H1 (cell line): ENCODE results near the gene SCARB2. TPM values are rescaled to one million over a fixed set of nuclear protein-coding genes. Genes with fewer than 3 reads are reported as not detected.

Source experiments
- CTCF ChIA-PET: fragments of 300-600 bp; sonication (Branson Sonifier 250); formaldehyde crosslinking; loops from one replicate; lab custom pipeline; 2021; ENCODE audit not compliant: partially characterized antibody; lab: Charles Lee
- POLR2A ChIA-PET: fragments of 300-600 bp; sonication (Branson Sonifier 250); formaldehyde crosslinking; loops from one replicate; lab custom pipeline; 2021; ENCODE audit warnings: inconsistent platforms; ENCODE audit not compliant: partially characterized antibody; lab: Charles Lee
- DNase-seq, 2 experiments: peaks; one replicate each; pipeline versions ENCODE4 v3.0.0 to v3.0.0-alpha.2; 2010 to 2022; ENCODE audit warnings: low spot score in 2 of 2, low read depth in 1 of 2, mixed read lengths in 1 of 2
- FAIRE-seq: peaks from 2 replicates; lab custom pipeline; 2011; peaks lifted over from hg19 to GRCh38; lab: Jason Lieb, UNC
- H2AFZ ChIP-seq: 2 replicates; pipeline ENCODE4 v1.8.1; 2012; ENCODE audit warnings: low read length, inconsistent platforms
- H2AK5ac ChIP-seq: 2 replicates; pipeline ENCODE4 v1.6.1; 2013; ENCODE audit warnings: low read depth, low read length
- H2BK120ac ChIP-seq: replicated peaks from 2 replicates; pipeline ENCODE3; 2013; ENCODE audit warnings: low read depth, low read length, inconsistent platforms
- H2BK12ac ChIP-seq: 2 replicates; pipeline ENCODE4 v1.6.1; 2013; ENCODE audit warnings: low read depth, low read length
- H2BK15ac ChIP-seq: 2 replicates; pipeline ENCODE4 v1.6.1; 2013; ENCODE audit warnings: low read length
- H2BK20ac ChIP-seq: 2 replicates; pipeline ENCODE4 v1.6.1; 2013; ENCODE audit warnings: low read length
- H2BK5ac ChIP-seq: 2 replicates; pipeline ENCODE4 v1.6.1; 2013; ENCODE audit warnings: low read depth, low read length
- H3K14ac ChIP-seq: 2 replicates; pipeline ENCODE4 v1.6.1; 2013; ENCODE audit warnings: inconsistent platforms; ENCODE audit not compliant: insufficient read length
- H3K18ac ChIP-seq: 2 replicates; pipeline ENCODE4 v1.6.1; 2013; ENCODE audit warnings: low read length; ENCODE audit errors: extremely low read depth
- H3K23ac ChIP-seq: 2 replicates; pipeline ENCODE4 v1.6.1; 2013; ENCODE audit warnings: inconsistent platforms; ENCODE audit not compliant: insufficient read length
- H3K23me2 ChIP-seq: 2 replicates; pipeline ENCODE4 v1.6.1; 2013; ENCODE audit warnings: low read depth, low read length
- H3K27ac ChIP-seq: 2 replicates; pipeline ENCODE4 v1.6.1; 2011; ENCODE audit warnings: low read depth, low read length, inconsistent platforms
- H3K27me3 ChIP-seq, 4 experiments: replicated peaks in 1 of 4; 1 replicate in 1 of 4; 2 replicates in 3 of 4; pipeline versions ENCODE4 v1.6.1 to v1.8.1; 2011 to 2013; ENCODE audit warnings: low read length in 3 of 4, mild to moderate bottlenecking in 3 of 4, inconsistent platforms in 2 of 4, mixed read lengths in 2 of 4, moderate library complexity in 1 of 4; ENCODE audit not compliant: control insufficient read depth in 3 of 4, insufficient read depth in 3 of 4; ENCODE audit errors: extremely low read depth in 1 of 4
- H3K36me3 ChIP-seq, 4 experiments: 2 replicates each; pipeline versions ENCODE4 v1.6.1 to v1.8.1; 2011 to 2013; ENCODE audit warnings: mild to moderate bottlenecking in 4 of 4, low read length in 3 of 4, moderate library complexity in 2 of 4, control low read depth in 1 of 4, inconsistent platforms in 1 of 4; ENCODE audit not compliant: insufficient read depth in 4 of 4, control insufficient read depth in 2 of 4
- H3K4ac ChIP-seq: replicated peaks from 2 replicates; pipeline ENCODE3; 2013; ENCODE audit warnings: low read length, low read depth, mixed read lengths, inconsistent platforms; ENCODE audit not compliant: insufficient read length
- H3K4me1 ChIP-seq, 4 experiments: replicated peaks in 1 of 4; 1 replicate in 1 of 4; 2 replicates in 3 of 4; pipeline versions ENCODE4 v1.6.1 to v1.8.1; 2011 to 2013; ENCODE audit warnings: low read length in 3 of 4, inconsistent platforms in 2 of 4, mixed read lengths in 1 of 4; ENCODE audit not compliant: insufficient read depth in 4 of 4, control insufficient read depth in 3 of 4
- H3K4me2 ChIP-seq, 2 experiments: 2 replicates each; pipeline versions ENCODE4 v1.6.1 to v1.8.1; 2011 to 2013; ENCODE audit warnings: low read depth in 2 of 2, low read length in 2 of 2, control low read depth in 1 of 2, inconsistent platforms in 1 of 2, mild to moderate bottlenecking in 1 of 2; ENCODE audit not compliant: insufficient read depth in 1 of 2
- H3K4me3 ChIP-seq, 4 experiments: fragments of 200-600, 300-600 bp in 1 of 4; sonication (generic), shearing (Covaris generic), sonication (Bioruptor Twin) in 1 of 4; 2 replicates each; pipeline versions ENCODE4 v1.5.1 to v1.8.1; 2011 to 2016; ENCODE audit warnings: low read length in 4 of 4, low read depth in 3 of 4, control low read depth in 2 of 4, inconsistent platforms in 2 of 4, mild to moderate bottlenecking in 2 of 4, mixed read lengths in 1 of 4, moderate library complexity in 1 of 4; ENCODE audit not compliant: insufficient read depth in 2 of 4; ENCODE audit errors: extremely low read depth in 1 of 4
- H3K56ac ChIP-seq: replicated peaks from 2 replicates; pipeline ENCODE3; 2013; ENCODE audit warnings: low read depth, mild to moderate bottlenecking, mixed read lengths, low read length, inconsistent platforms; ENCODE audit not compliant: insufficient read length
- H3K79me1 ChIP-seq: 2 replicates; pipeline ENCODE4 v1.6.1; 2013; ENCODE audit warnings: low read depth, low read length, control low read depth
- H3K79me2 ChIP-seq, 2 experiments: 2 replicates each; pipeline versions ENCODE4 v1.6.1 to v1.8.1; 2012 to 2013; ENCODE audit warnings: low read length in 2 of 2, mild to moderate bottlenecking in 2 of 2, inconsistent platforms in 1 of 2; ENCODE audit not compliant: insufficient read depth in 2 of 2, control insufficient read depth in 1 of 2
- H3K9ac ChIP-seq, 4 experiments: replicated peaks in 1 of 4; 1 replicate in 1 of 4; 2 replicates in 3 of 4; pipeline versions ENCODE4 v1.6.1 to v1.8.1; 2011 to 2013; ENCODE audit warnings: low read depth in 3 of 4, low read length in 3 of 4, control low read depth in 2 of 4, mild to moderate bottlenecking in 2 of 4, moderate library complexity in 2 of 4, inconsistent platforms in 1 of 4; ENCODE audit errors: extremely low read depth in 1 of 4
- H3K9me3 ChIP-seq, 2 experiments: 2 replicates each; pipeline versions ENCODE4 v1.6.1 to v1.8.1; 2012 to 2013; ENCODE audit warnings: mild to moderate bottlenecking in 2 of 2, moderate library complexity in 2 of 2, control low read depth in 1 of 2, inconsistent platforms in 1 of 2, low read depth in 1 of 2, low read length in 1 of 2, mixed read lengths in 1 of 2; ENCODE audit not compliant: insufficient read depth in 2 of 2
- H4K20me1 ChIP-seq, 2 experiments: replicated peaks in 1 of 2; 2 replicates each; pipeline versions ENCODE3 to v1.8.1; 2011 to 2013; ENCODE audit warnings: inconsistent platforms in 2 of 2, low read length in 2 of 2, mild to moderate bottlenecking in 1 of 2; ENCODE audit not compliant: insufficient read depth in 2 of 2, control insufficient read depth in 1 of 2
- H4K5ac ChIP-seq: 2 replicates; pipeline ENCODE4 v1.6.1; 2013; ENCODE audit warnings: low read length, low read depth, mixed read lengths, inconsistent platforms; ENCODE audit not compliant: insufficient read length
- H4K8ac ChIP-seq: 2 replicates; pipeline ENCODE4 v1.8.0; 2013; ENCODE audit warnings: mild to moderate bottlenecking, moderate library complexity, low read length, inconsistent platforms; ENCODE audit not compliant: insufficient read depth; ENCODE audit errors: extremely low read depth
- H4K91ac ChIP-seq: replicated peaks from 2 replicates; pipeline ENCODE3; 2013; ENCODE audit warnings: low read length, mixed read lengths, inconsistent platforms; ENCODE audit not compliant: insufficient read length
- CEBPB ChIP-seq: IDR thresholded peaks from 2 replicates; pipeline ENCODE4 v1.6.1; 2012; ENCODE audit warnings: low read depth, low read length
- CTCF ChIP-seq, 3 experiments: IDR thresholded peaks; 1 replicate in 2 of 3; 2 replicates in 1 of 3; pipeline versions ENCODE4 v1.5.1 to v1.6.1; 2011; ENCODE audit warnings: low read length in 3 of 3, mild to moderate bottlenecking in 3 of 3, inconsistent platforms in 2 of 3, low read depth in 1 of 3, moderate library complexity in 1 of 3; ENCODE audit not compliant: insufficient read depth in 1 of 3; ENCODE audit errors: control extremely low read depth in 1 of 3
- EGR1 ChIP-seq: IDR thresholded peaks from 2 replicates; pipeline ENCODE4 v1.6.1; 2011; ENCODE audit warnings: low read depth, low read length, borderline replicate concordance
- KDM4A ChIP-seq: IDR thresholded peaks from one replicate; pipeline ENCODE4 v1.7.1; 2012; ENCODE audit warnings: low read depth, mild to moderate bottlenecking, moderate library complexity, low read length, inconsistent platforms; ENCODE audit not compliant: severe bottlenecking
- MAFK ChIP-seq: IDR thresholded peaks from 2 replicates; pipeline ENCODE4 v1.6.1; 2012; ENCODE audit warnings: low read depth, mild to moderate bottlenecking, improper control_type of control experiment, low read length
- POLR2A ChIP-seq, 2 experiments: IDR thresholded peaks; 1 replicate in 1 of 2; 2 replicates in 1 of 2; pipeline ENCODE4 v1.6.1; 2011; ENCODE audit warnings: low read depth in 2 of 2, low read length in 2 of 2, mild to moderate bottlenecking in 2 of 2; ENCODE audit errors: control extremely low read depth in 1 of 2
- RFX5 ChIP-seq: IDR thresholded peaks from 2 replicates; pipeline ENCODE4 v1.6.1; 2011; ENCODE audit warnings: low read depth, low read length, improper control_type of control experiment, borderline replicate concordance
- SP1 ChIP-seq: IDR thresholded peaks from 2 replicates; pipeline ENCODE4 v1.6.1; 2011; ENCODE audit warnings: low read depth, low read length
- TAF1 ChIP-seq: IDR thresholded peaks from 2 replicates; pipeline ENCODE4 v1.6.1; 2011; ENCODE audit warnings: mild to moderate bottlenecking, low read depth, low read length
- TCF12 ChIP-seq: IDR thresholded peaks from 2 replicates; pipeline ENCODE4 v1.6.1; 2011; ENCODE audit warnings: low read depth, mild to moderate bottlenecking, low read length
- WGBS, 2 experiments: shearing (Covaris generic) in 1 of 2; methylation state at CpG; one replicate each; pipeline versions ENCODE4 v1.1.6 to v1.1.7; 2013 to 2015; ENCODE audit warnings: low lambda C conversion rate in 2 of 2, mixed read lengths in 2 of 2, inconsistent platforms in 1 of 2, low coverage in 1 of 2, missing lambda C conversion rate in 1 of 2; ENCODE audit not compliant: insufficient replicate concordance in 2 of 2, insufficient coverage in 1 of 2, insufficient read length in 1 of 2; ENCODE audit errors: extremely low coverage in 1 of 2, missing lambda C conversion rate in 1 of 2; 5-methylcytosine and 5-hydroxymethylcytosine counted together
- polyA plus RNA-seq, 7 experiments: library from polyadenylated mRNA; depleted of rRNA in 3 of 7; stranded (reverse) in 5 of 7; unstranded in 2 of 7; fragments of >200 nt in 5 of 7; fragments of 200-250 nt in 2 of 7; gene quantifications; 1 replicate in 5 of 7; 2 replicates in 1 of 7; 4 replicates in 1 of 7; pipeline versions ENCODE4 v1.2.1 to v1.2.3, GENCODE V29; 2011 to 2013; ENCODE audit warnings: missing spikeins in 2 of 7, mixed read lengths in 2 of 7
- total RNA-seq: library from RNA; stranded (reverse); fragmentation: NEBNext Ultra II Directional; extraction: Animal tissue kit (Norgen Biotek cat#: 25700); gene quantifications from 2 replicates; pipeline ENCODE4 v1.2.1, GENCODE V29; 2021

Gene SCARB2
- total and polyA plus RNA-seq, 2 of the 8 experiments (the other 6 are each of a cell fraction or from before 2014, with no cell fraction given): 18.5 to 35.7 TPM

- peaks cover 5% of the 10 kb centered on the region for H3K79me1 ChIP-seq
- H2BK120ac ChIP-seq: no peak overlapping the region
- FAIRE-seq (peak; percentile 84), DNase-seq (peak; percentile 85 to 96)
- peak overlapping the region; percentile 32 for H4K91ac ChIP-seq
- WGBS, 2 experiments: 2% methylated on average over 27 of the region's 31 CpGs; no CpG with 5 or more reads in 1 of the 2 experiments
- H3K18ac ChIP-seq: peak overlapping the region; percentile 93; the same call in 1 of the 2 replicates
- peaks cover 12 to 58% of the 10 kb centered on the region in 2 experiments; a peak in 3 of 4 replicates for H3K79me2 ChIP-seq
- ChIA-PET CTCF (interaction anchor here (1.0 kb wide), 1 partner anchor 208 kb away, joined by 3 read pairs; no protein-coding TSS in a partner anchor), POLR2A (interaction anchor here (0.8 to 1.5 kb wide), 17 partner anchors 9 to 312 kb away, joined by 3 to 6 read pairs (median 3); partner anchors contain the start of gene NAAA)
- H3K4me1 ChIP-seq: no peaks in the 10 kb centered on the region
- peak overlapping the region; percentile 85 to 96 (median 92) for H3K4me3 ChIP-seq
- peaks cover 5% of the 10 kb centered on the region for H3K23me2 ChIP-seq
- peaks cover 4 to 17% (median 9%) of the 10 kb centered on the region in 4 experiments; a peak in 6 of 8 replicates for H3K36me3 ChIP-seq
- no peak overlapping the region for H3K4ac ChIP-seq
- H2BK15ac ChIP-seq: 0 out of 2 replicates have a peak overlapping the region, but pooled peaks have one; percentile 81
- peak overlapping the region; percentile 98; the same call in 1 of the 2 replicates for H4K8ac ChIP-seq
- H2BK12ac ChIP-seq: no peak overlapping the region
- H3K9ac ChIP-seq: peak overlapping the region; percentile 92 to 95 (median 94)
- peak overlapping the region; percentile 82 for H4K5ac ChIP-seq
- peak overlapping the region; percentile 62 for H3K56ac ChIP-seq
- H3K4me2 ChIP-seq: peak overlapping the region; percentile 74 to 78
- H2BK20ac ChIP-seq: no peak overlapping the region
- H3K14ac ChIP-seq: no peak overlapping the region
- peak overlapping the region; percentile 66 for H2BK5ac ChIP-seq
- H3K27ac ChIP-seq: peak overlapping the region; percentile 95
- H2AK5ac ChIP-seq: no peak overlapping the region
- no peaks in the 10 kb centered on the region for H3K9me3 ChIP-seq
- H3K27me3 ChIP-seq: no peaks in the 10 kb centered on the region
- peaks cover under 1 to 6% of the 10 kb centered on the region in 2 experiments for H4K20me1 ChIP-seq
- no peak overlapping the region for H3K23ac ChIP-seq
- no peak overlapping the region for H2AFZ ChIP-seq
- TF ChIP-seq KDM4A: no peak
- TF ChIP-seq POLR2A (IDR thresholded peaks at IDR 0.05; ENCODE audit: control extremely low read depth in 1 of 2, low read depth in 2 of 2, low read length in 2 of 2): peak in 1 of 2 experiments; percentile 43; a peak in 2 of 3 replicates
- TF ChIP-seq CEBPB: no peak
- no peak for TF ChIP-seq RFX5
- peak; percentile 71; the same call in 1 of the 2 replicates for TF ChIP-seq EGR1
- no peak for TF ChIP-seq TAF1
- peak; percentile 57; the same call in 1 of the 2 replicates for TF ChIP-seq SP1
- TF ChIP-seq MAFK: no peak
- TF ChIP-seq CTCF (IDR thresholded peaks at IDR 0.05; ENCODE audit: control extremely low read depth in 1 of 3, insufficient read depth in 1 of 3, low read depth in 1 of 3, low read length in 3 of 3): no peak
- peak; percentile 79 for TF ChIP-seq TCF12
These were observed 66.0 kb downstream of the SCARB2 start for GRCh38 chr4:76147454-76148141.
